D341Med (cell line): ENCODE results near the gene MET.

Source experiments
- DNase-seq: peaks from one replicate; pipeline ENCODE4 v3.0.0; 2012; ENCODE audit warnings: low spot score

MET gene

DNA sequence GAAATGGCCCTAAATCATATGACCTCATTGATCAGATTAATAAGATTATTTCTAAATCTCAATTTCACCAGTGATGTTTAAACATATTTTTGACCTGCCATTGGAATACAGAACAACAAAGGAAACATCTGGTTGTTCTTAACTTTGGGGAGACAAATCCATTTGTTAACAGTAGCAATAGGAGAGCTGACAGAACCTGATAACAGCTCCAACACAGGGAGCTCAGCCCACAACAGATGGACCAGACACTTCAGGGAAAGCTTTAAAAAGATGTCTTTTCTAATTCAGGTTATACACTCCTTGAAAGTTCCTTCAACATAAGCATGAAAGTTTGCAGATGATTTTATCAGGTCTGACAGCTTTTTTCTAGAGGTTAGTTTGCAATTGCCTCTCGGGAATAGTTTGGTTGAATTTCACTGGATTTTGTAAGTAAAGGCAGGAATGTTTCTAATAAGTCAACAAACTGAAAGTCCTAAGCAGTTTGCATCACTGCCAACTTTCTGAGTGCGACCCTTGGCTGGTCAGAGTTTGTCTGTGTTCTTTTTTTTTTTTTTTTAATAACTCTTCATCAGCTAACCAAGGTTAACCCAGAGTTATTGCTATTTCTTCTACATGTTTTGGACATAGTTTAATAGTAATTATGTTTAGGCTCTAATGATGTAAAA is 6.5 kb upstream of the MET start:
- DNase-seq: no peak

- DNase-seq: no peak
These were observed 2.2 kb upstream of the MET start for GRCh38 chr7:116669769-116670168.

DNA sequence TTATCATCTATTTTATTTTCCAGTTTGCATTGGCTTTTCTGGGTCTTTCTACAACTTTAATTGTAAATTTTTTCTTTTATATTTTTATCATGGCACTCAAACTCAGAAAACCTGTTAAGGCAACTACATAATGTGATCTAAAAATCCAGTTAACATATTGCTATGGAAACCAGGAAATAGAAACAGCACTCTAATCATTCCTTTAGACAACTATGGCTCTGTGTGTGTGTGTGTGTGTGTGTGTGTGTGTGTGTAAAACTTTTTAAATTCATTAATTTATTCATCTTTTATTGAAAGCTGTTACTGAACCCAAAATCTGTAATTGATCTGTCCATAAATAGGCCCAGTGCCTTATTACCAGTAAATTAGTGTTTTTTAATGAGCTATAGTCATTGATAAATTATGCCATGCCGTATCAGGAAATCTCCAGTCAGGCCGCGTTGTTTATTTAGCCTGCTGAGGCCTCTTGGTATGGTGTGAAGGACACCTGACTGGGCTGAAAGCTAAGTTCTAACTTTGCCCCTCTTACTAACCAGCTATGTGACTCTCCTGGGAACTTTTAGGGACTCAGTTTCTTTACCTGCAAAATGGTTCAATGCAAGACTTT is 1.5 kb upstream of the MET start:
- no peak for DNase-seq

DNA sequence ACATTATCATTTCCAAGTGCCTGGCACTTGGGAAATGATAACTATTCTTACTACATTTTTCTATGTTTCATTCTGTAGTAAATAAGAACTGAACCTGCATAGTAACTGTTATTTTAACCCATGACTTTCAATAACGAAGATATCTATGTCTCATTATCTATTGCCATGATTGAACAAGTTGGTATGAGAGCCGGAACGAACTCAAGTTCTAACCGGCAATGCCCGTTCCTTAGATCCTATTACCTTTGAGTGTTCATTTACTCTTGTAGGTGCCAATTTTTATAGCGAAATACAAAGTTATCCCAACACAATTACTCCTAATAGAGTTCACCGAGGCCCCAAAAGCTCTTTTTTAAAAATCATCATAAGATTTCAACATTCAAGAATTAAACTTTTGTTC is 885 bp upstream of the MET start:
- no peak for DNase-seq

GRCh38 chr7:116672596-116673456 is 830 bp downstream of the MET start:
- no peak for DNase-seq

GRCh38 chr7:116673457-116673865 is 1.5 kb downstream of the MET start:
- no peak for DNase-seq

DNA sequence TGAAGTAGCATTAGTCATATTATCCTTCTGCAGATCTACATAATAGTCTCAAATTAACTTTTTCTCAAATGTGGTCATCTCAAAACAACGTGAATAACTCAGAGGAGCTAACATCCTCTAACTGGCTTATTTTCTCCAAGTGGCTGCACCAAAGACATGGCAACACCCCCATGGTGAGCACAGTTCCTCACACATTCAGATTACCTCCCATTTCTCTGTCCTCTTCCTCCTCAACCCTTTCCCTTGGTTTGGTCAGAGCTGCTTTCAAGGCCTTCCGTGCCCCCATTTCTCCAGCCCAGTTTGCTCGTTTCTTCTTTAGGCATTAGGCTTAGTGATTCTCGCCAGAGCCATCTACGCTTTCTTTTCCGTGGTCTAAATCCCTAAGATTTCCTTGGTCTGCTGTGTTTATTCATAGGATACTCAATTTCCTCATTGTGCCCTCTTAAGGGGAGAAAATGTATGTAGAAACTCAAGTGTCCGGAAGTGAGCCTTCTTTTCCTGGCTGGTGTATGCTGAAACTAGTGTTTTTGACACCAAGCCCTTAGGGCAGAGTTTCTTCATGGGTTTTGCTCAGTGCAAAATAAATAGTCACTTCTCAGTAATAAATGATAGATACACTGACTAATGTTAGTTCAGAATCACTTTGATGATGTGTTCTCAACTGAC is 2.6 kb downstream of the MET start:
- DNase-seq: no peak

DNA sequence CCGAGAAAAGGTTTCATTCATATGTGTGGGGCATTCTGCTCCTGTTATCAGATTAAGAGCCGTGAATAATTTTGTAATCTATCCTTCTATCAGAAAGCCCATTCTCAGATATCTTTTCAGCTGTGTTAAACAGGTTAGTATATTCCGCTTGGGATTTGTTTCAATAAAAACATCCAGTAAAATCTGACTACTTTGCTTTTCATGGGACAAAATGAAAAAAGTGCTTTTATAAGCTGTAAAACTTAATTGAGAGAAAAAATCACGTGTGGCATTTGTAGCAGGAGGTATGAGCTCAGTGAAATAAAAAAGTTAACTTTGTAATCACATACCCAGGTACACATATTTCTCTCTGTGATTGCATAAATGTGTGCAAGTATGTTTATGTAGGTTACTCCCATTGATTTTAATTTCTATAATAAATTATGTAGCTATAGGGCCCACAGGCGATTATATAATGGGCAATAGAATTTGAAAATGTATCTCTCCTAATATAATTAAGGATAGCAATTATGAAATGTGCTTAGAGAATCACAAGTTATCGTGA is 3.9 kb downstream of the MET start:
- no peak for DNase-seq

- DNase-seq: no peak
These were observed 6.8 kb downstream of the MET start for GRCh38 chr7:116678780-116679179.

- DNase-seq: no peak
These were observed 7.5 kb downstream of the MET start for GRCh38 chr7:116679500-116679899.

DNA sequence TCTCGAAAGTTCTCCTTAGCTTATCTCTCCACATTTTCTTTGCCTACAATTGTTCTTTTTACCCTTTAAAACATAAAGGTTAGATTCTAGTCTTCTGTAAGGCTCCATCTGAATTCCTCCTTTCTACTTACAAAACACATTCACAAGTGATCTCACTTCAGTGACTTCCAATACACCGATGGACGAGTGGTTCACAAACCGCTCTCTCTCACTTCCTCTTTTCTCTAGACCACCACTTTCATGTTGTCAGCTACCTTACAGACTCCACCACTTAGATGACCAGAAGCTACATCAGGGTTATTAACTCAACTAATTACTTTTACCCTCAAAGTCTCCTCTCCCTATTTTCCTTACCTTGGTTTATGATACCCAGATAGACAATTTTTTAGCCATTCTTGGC is 11.8 kb downstream of the MET start:
- DNase-seq: no peak

- DNase-seq: no peak
These were observed 14.0 kb downstream of the MET start for GRCh38 chr7:116686033-116686432.

DNA sequence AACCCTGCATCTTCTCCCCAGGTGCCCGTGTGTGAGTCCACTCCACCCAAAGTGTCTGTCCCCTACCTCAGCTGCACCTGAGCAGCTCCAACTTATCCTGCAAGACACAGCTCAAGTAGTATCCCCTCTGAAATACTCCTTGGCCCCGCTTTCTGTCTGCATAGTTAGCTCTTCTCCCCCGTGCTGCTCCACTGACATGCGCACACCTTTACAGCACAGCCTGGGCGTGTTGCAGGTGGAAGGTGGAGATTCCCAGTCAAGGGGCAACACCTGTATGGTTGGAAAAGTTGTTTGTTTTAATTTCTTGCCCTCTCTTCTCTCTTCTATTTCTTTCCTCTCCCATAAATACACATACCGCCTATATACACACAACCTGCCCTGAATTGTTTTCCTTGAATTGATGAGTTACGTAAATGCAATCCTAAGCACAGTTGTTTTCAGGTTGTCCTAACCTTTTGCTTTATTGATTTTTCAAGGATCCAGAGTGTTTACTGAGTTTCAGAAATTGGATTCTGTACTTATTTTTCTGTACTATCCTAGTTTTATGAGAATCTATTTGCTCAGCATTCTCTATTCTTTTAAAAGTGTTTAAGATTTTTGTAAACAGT is 14.9 kb downstream of the MET start:
- no peak for DNase-seq

- DNase-seq: no peak
These were observed 15.8 kb downstream of the MET start for GRCh38 chr7:116687801-116688201.

DNA sequence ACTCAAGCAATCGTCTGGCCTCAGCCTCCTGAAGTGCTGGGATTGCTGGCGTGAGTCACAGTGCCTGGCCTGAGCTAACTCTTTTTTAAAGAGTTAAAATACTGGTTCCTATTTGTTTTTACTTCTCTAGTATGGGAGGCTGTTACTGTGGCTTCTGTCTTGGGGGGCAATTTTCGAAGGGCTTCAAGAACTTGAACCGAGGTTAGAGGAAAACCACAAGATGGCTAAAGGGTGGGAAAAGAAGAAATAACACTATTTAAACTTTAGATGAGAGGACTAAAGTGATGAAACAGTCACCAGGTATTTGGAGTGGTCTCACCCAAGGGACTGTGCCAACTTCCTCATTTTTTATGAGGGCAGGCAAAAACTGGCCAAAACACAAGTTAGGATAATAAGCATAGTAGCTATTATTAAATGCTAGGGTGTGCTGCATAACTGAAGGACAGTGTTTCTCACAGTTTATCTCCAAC is 17.8 kb downstream of the MET start:
- no peak for DNase-seq

DNA sequence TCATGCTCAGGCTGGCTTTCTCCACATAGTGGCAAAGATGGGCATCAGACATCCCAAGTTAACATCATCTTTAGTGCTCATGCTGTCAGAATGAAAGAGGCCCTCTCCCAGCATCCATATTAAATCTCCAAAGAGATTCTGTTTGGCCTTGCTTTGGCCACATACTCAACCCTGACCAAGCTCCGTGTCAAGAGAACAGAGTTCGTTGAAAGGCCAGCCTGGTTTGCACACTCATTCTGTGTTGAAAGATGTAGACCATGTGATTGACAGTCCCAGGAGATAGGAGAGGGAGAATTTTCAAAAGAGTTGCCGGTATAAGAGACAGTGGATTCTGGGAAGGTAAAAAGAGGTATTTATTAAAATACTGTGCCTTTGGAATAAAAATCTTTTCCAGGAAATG is 19.7 kb downstream of the MET start:
- DNase-seq: no peak

DNA sequence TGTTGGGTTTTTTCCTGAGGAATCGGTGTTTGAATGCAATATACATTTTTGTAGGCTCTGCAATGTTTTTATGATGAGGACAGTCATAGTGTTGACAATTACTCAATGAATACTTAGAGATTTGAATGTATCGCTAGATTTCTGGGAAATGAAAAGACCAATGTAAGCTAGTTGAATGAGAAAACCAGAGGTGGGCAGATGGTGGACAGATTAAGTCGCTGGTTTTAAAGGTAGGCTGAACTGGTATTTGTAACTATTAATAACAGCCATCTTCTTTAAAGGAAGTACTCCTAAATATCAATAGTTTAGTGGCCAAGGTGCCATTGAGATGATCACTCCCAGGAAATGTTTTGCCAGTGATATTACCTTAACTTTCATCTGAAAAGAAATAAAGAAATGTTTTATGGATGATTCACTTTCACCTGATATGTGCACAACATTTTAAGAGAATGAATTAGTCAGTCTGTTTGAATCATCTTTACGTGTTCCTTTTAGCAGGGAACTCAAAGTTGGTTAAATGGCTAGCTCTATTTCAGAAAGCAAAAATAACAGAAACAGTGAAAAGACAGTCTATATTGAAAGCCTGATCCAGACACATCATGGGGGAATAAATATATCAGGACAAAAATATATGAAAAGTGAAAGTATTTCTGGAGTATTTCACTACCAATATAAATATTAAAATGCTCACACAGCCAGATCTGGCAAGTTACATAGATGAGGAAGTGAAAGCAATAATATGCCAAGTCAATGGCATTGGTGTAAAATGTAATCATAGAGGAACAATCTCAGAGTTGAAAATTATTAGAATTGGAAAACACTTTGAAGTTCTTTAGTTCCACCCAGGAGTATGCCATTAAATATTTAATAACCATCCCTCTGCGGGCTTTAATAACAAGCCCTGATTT is 20.7 kb downstream of the MET start:
- no peak for DNase-seq

DNA sequence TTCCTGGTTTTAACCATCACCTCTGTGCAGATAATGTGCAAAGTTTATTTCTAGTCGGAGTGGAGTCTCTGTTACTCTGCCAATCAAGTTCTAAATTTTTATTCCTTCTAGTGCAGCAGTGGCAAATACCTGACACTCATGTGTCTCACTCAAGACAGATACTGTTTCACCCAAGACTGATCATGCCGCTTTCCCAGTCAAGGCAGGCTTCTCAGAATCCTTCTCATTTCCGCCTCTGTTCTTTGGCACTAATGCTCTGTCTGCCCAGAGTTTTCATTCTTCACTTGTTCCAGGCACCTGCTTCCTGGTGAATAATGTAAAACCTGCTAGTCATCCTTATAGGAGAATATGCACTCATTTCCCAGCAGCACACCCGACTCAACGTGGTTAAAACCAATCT is 24.7 kb downstream of the MET start:
- DNase-seq: no peak

- DNase-seq: no peak
These were observed 25.2 kb downstream of the MET start for GRCh38 chr7:116697152-116697551.

GRCh38 chr7:116697761-116698160 is 25.8 kb downstream of the MET start:
- DNase-seq: no peak

DNA sequence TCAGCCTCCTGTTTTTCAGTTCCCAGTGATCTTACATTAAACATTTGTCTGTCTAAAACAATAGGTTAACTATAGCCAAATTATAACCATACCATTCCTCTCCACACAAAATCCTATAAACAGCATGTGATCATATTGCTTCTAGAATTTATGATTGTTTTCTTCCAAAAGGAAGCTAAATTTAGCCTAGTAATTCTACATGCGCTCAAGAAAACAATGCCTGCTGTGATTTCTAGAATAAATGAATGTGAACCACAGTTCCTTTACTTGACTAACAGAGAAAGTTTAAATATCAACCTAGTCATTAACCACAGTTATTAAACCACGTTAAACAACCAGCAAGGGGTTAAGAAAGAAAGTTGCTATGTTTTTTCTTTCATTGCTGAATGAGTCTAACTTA is 26.4 kb downstream of the MET start:
- DNase-seq: no peak
